MCF 10A (cell line): ENCODE results near the gene COBL. TPM values are rescaled to one million over a fixed set of nuclear protein-coding genes. Genes with fewer than 3 reads are reported as not detected.

ENCODE experiments used
- BruUV-seq: library from RNA; stranded (reverse); fragments of 400-500 nt; replicated peaks from 2 replicates; lab custom pipeline; 2021; lab: Mats Ljungman, UMichigan
- CTCF ChIA-PET: fragments of 300-600 bp; sonication (Branson Sonifier 250); formaldehyde crosslinking; extraction: SDS; loops from one replicate; lab custom pipeline; 2021; ENCODE audit warnings: antibody characterized with exemption, inconsistent platforms; lab: Yijun Ruan, JAX
- POLR2A ChIA-PET: fragments of 300-600, 350-650 bp; sonication (Branson Sonifier 250); formaldehyde crosslinking; extraction: SDS; loops from one replicate; lab custom pipeline; 2020; ENCODE audit warnings: antibody characterized with exemption, inconsistent platforms; lab: Yijun Ruan, JAX
- DNase-seq: peaks from one replicate; pipeline ENCODE4 v3.0.0-alpha.2; 2018; ENCODE audit not compliant: unreplicated experiment
- H3K27ac Mint-ChIP-seq: one replicate; pipeline ENCODE4 v1.8.0; 2022; ENCODE audit warnings: mild to moderate bottlenecking, low read depth, mixed read lengths; ENCODE audit not compliant: unreplicated experiment
- H3K27me3 Mint-ChIP-seq: one replicate; pipeline ENCODE4 v1.8.0; 2022; ENCODE audit warnings: mixed read lengths; ENCODE audit not compliant: insufficient read depth, unreplicated experiment
- H3K36me3 Mint-ChIP-seq: one replicate; pipeline ENCODE4 v1.8.0; 2022; ENCODE audit warnings: mild to moderate bottlenecking, moderate library complexity, mixed read lengths; ENCODE audit not compliant: insufficient read depth, unreplicated experiment
- H3K4me1 Mint-ChIP-seq: one replicate; pipeline ENCODE4 v1.8.0; 2022; ENCODE audit warnings: mixed read lengths; ENCODE audit not compliant: insufficient read depth, unreplicated experiment
- H3K4me3 Mint-ChIP-seq: one replicate; pipeline ENCODE4 v1.8.0; 2022; ENCODE audit warnings: mild to moderate bottlenecking, moderate library complexity, mixed read lengths; ENCODE audit not compliant: unreplicated experiment
- H3K9me3 Mint-ChIP-seq: one replicate; pipeline ENCODE4 v1.8.0; 2022; ENCODE audit warnings: mixed read lengths; ENCODE audit not compliant: unreplicated experiment
- CTCF ChIP-seq: fragments of 200-600 bp; IDR thresholded peaks from one replicate; pipeline ENCODE4 v1.8.0; 2022; ENCODE audit warnings: antibody characterized with exemption, mild to moderate bottlenecking; ENCODE audit not compliant: unreplicated experiment
- intact Hi-C: fragments of 100-400 bp; cut with micrococcal nuclease; formaldehyde crosslinking; loops from 2 replicates; pipeline ENCODE4 v1.14.1; 2022
- total RNA-seq: library from RNA; stranded (reverse); gene quantifications from 2 replicates; pipeline ENCODE4 v1.2.3, GENCODE V29; 2022

COBL gene
- total RNA-seq, 1 experiment from 2014 or later: 12.3 TPM

- Mint-ChIP-seq H3K36me3 (no peaks in the 10 kb centered on the region), H3K27ac (no peak overlapping the region), H3K9me3 (no peaks in the 10 kb centered on the region), H3K27me3 (no peaks in the 10 kb centered on the region), H3K4me3 (no peak overlapping the region), H3K4me1 (peaks cover 22% of the 10 kb centered on the region)
- no TSS peak for BruUV-seq
- no peak for TF ChIP-seq CTCF
- ChIA-PET CTCF (interaction anchor here (0.5 to 3.3 kb wide), 5 partner anchors 20 to 87 kb away, joined by 3 to 12 read pairs (median 3); no protein-coding TSS in a partner anchor), POLR2A (interaction anchor here (0.7 to 1.1 kb wide), 2 partner anchors 45 to 62 kb away, joined by 3 read pairs; no protein-coding TSS in a partner anchor)
- peak; percentile 90 for DNase-seq
- intact Hi-C loops: no loop called here
These were observed 67.2 kb downstream of the COBL start for GRCh38 chr7:51249187-51249945.

GRCh38 chr7:51246258-51247245 lies 70.1 kb downstream of the COBL start:
- CTCF ChIA-PET: interaction anchor here (0.6 kb wide), 1 partner anchor 30 kb away, joined by 4 read pairs; no protein-coding TSS in a partner anchor
- no peak overlapping the region for H3K27ac Mint-ChIP-seq
- H3K4me1 Mint-ChIP-seq: peaks cover 18% of the 10 kb centered on the region
- BruUV-seq: no TSS peak
- no peak overlapping the region for H3K4me3 Mint-ChIP-seq
- no peak for TF ChIP-seq CTCF
- H3K36me3 Mint-ChIP-seq: no peaks in the 10 kb centered on the region
- H3K27me3 Mint-ChIP-seq: no peaks in the 10 kb centered on the region
- DNase-seq: peak; percentile 42
- intact Hi-C loops: no loop called here
- POLR2A ChIA-PET: no interaction called here
- H3K9me3 Mint-ChIP-seq: no peaks in the 10 kb centered on the region

- ChIA-PET POLR2A (interaction anchor here (0.9 to 1.1 kb wide), 3 partner anchors 12 to 80 kb away, joined by 3 read pairs; no protein-coding TSS in a partner anchor), CTCF (interaction anchor here (1.2 kb wide), 1 partner anchor 122 kb away, joined by 3 read pairs; no protein-coding TSS in a partner anchor)
- Mint-ChIP-seq H3K27ac (no peak overlapping the region), H3K36me3 (no peaks in the 10 kb centered on the region), H3K27me3 (no peaks in the 10 kb centered on the region), H3K9me3 (no peaks in the 10 kb centered on the region), H3K4me1 (peaks cover 11% of the 10 kb centered on the region), H3K4me3 (no peak overlapping the region)
- no peak for TF ChIP-seq CTCF
- BruUV-seq: no TSS peak
- no peak for DNase-seq
- intact Hi-C loops: no loop called here
These were observed 71.7 kb downstream of the COBL start for GRCh38 chr7:51244885-51245284.
